ENCODE results near the gene AFF3.

Gene AFF3

DNA sequence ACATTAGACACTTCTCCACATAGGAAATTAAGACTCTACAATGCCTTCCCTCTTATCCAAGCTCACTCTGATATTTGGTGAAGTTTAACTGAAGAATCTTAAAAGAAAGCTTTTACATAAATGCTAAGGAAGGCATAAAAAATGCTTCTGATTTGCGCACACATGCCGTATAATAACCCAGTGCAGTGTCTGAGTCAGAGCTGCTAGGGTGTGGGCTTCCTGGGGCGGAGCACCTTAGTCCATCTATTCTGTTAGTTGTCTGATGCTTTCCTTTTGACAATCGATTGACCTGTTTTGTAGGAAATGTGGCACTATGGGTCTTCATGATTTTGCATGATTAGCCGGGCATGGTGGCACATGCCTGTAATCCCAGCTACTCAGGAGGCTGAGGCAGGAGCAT is 231.5 kb downstream of the AFF3 start:
- H3K4me1 ChIP-seq (ENCODE audit: control insufficient read depth, insufficient read depth, low read length) = no peaks in the 10 kb centered on the region
- H3K9me3 ChIP-seq (ENCODE audit: control insufficient read depth, low read length) = no peaks in the 10 kb centered on the region
- no peaks in the 10 kb centered on the region for H3K36me3 ChIP-seq (ENCODE audit: control insufficient read depth, insufficient read depth, low read length)
- H3K9ac ChIP-seq (ENCODE audit: low read length) = no peak overlapping the region
- H3K4me3 ChIP-seq (ENCODE audit: low read length) = no peak overlapping the region
- H3K27me3 ChIP-seq (ENCODE audit: control insufficient read depth, insufficient read depth, low read length) = no peaks in the 10 kb centered on the region

DNA sequence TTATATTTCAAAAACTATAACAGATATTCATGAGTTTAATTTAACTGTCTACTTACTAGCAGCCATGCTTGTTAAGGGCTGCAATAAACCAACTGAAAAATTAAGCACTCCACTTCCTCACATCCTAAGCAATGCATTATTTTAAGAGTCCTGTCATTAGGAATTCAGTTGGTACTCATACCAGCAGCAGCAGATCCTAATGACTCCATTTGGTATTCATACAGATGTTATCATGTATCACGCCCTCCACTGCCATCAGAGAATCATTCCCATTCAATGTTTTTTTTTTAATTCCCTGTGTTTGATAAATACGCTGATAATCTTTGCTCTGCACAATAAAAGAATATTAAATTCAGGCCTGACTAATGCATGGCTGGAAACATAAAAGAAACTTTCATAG is 236.8 kb downstream of the AFF3 start:
- no peak overlapping the region for H3K9ac ChIP-seq (ENCODE audit: low read length)
- H3K27me3 ChIP-seq (ENCODE audit: control insufficient read depth, insufficient read depth, low read length) = no peaks in the 10 kb centered on the region
- no peaks in the 10 kb centered on the region for H3K36me3 ChIP-seq (ENCODE audit: control insufficient read depth, insufficient read depth, low read length)
- H3K4me1 ChIP-seq (ENCODE audit: control insufficient read depth, insufficient read depth, low read length) = no peaks in the 10 kb centered on the region
- H3K9me3 ChIP-seq (ENCODE audit: control insufficient read depth, low read length) = no peaks in the 10 kb centered on the region
- H3K4me3 ChIP-seq (ENCODE audit: low read length) = no peak overlapping the region

DNA sequence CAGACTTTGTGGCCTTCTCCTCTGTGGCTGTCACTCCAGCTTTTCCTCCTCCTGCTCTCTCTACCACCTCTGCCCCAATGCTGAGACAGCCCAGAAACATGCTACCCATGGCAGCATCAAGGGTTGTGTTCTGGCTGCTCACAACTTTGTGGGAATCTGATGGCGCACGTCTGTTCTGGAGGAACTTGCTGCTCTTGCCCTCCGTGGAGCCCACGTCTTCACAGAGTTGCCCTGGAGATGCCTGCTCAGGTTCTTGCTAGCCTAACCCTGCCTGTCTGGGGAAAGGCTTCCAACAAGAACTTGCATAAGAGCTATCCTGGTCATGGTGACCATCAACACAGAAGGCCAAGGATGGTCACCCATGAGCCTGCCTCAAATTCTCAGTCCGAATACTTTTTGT is 237.4 kb downstream of the AFF3 start:
- no peaks in the 10 kb centered on the region for H3K9me3 ChIP-seq (ENCODE audit: control insufficient read depth, low read length)
- no peak overlapping the region for H3K9ac ChIP-seq (ENCODE audit: low read length)
- H3K36me3 ChIP-seq (ENCODE audit: control insufficient read depth, insufficient read depth, low read length) = no peaks in the 10 kb centered on the region
- H3K4me1 ChIP-seq (ENCODE audit: control insufficient read depth, insufficient read depth, low read length) = no peaks in the 10 kb centered on the region
- no peaks in the 10 kb centered on the region for H3K27me3 ChIP-seq (ENCODE audit: control insufficient read depth, insufficient read depth, low read length)
- no peak overlapping the region for H3K4me3 ChIP-seq (ENCODE audit: low read length)

DNA sequence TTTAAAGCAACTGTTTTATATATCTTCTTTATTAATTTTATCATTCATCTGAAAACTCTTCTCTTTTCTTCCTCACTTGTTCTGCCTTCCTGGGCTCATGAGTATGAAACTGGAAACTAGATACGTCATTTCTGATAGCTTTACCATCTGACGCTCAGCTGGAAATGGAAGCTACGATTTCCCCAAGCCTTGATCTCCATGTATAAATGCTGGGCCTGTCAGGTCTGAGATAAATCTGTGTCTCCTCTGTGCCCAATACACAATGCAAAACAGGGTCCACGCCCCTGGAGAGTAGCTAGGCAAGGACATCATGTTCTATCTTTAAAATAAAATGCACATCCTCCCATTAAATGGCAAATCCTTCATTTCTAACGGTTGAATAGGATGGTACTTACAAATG is 238.4 kb downstream of the AFF3 start:
- no peaks in the 10 kb centered on the region for H3K9me3 ChIP-seq (ENCODE audit: control insufficient read depth, low read length)
- H3K27me3 ChIP-seq (ENCODE audit: control insufficient read depth, insufficient read depth, low read length) = no peaks in the 10 kb centered on the region
- H3K36me3 ChIP-seq (ENCODE audit: control insufficient read depth, insufficient read depth, low read length) = no peaks in the 10 kb centered on the region

DNA sequence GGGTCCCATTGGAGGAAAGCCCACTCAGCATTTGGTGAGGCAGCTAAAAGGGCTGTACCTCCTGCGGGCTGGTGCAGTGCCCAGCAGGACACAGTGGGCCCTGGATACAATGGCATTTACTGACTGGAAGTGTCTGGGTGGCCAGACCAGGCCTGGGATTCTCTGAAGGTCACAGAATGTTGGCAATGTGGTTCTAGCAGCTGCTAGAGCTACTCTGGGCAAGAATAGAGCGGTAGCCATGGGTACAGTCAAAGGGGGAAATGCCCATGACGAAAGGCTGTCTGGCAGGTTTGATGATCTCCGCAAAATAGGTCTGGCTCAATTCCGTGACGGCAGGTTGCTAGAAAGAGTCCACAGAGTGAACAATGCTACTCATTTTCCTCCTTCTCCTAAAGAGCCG is 241.8 kb downstream of the AFF3 start:
- H3K4me1 ChIP-seq (ENCODE audit: control insufficient read depth, insufficient read depth, low read length) = no peaks in the 10 kb centered on the region
- no peaks in the 10 kb centered on the region for H3K9me3 ChIP-seq (ENCODE audit: control insufficient read depth, low read length)
- no peaks in the 10 kb centered on the region for H3K27me3 ChIP-seq (ENCODE audit: control insufficient read depth, insufficient read depth, low read length)
- H3K4me3 ChIP-seq (ENCODE audit: low read length) = no peak overlapping the region
- no peaks in the 10 kb centered on the region for H3K36me3 ChIP-seq (ENCODE audit: control insufficient read depth, insufficient read depth, low read length)
- no peak overlapping the region for H3K9ac ChIP-seq (ENCODE audit: low read length)

More for the DNA sequence above, 238.4 kb downstream of the AFF3 start:
- Histone ChIP-seq H3K4me3 (ENCODE audit: low read length) (no peak overlapping the region), H3K9ac (ENCODE audit: low read length) (no peak overlapping the region), H3K4me1 (ENCODE audit: control insufficient read depth, insufficient read depth, low read length) (no peaks in the 10 kb centered on the region)

DNA sequence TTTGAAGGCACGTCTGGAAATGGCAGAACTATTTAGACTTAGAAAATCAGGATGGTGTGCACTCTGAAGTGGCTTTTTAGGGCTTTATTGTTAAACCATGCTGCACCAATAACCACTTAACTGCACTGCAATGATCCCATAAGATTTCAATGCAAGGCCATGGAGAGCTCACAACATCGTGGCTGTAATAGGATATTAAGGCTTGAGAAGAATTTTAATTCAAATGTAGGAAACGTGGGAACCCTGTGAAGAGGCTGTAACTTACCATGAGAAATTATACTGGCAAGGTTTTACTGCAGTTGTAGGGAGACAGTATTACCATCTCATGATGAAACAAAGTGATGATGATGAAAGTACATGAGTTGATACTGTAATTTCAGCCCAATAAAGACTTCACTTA is 242.5 kb downstream of the AFF3 start:
- Histone ChIP-seq H3K36me3 (ENCODE audit: control insufficient read depth, insufficient read depth, low read length) (no peaks in the 10 kb centered on the region), H3K4me3 (ENCODE audit: low read length) (no peak overlapping the region), H3K9ac (ENCODE audit: low read length) (no peak overlapping the region), H3K9me3 (ENCODE audit: control insufficient read depth, low read length) (no peaks in the 10 kb centered on the region), H3K27me3 (ENCODE audit: control insufficient read depth, insufficient read depth, low read length) (no peaks in the 10 kb centered on the region), H3K4me1 (ENCODE audit: control insufficient read depth, insufficient read depth, low read length) (no peaks in the 10 kb centered on the region)

DNA sequence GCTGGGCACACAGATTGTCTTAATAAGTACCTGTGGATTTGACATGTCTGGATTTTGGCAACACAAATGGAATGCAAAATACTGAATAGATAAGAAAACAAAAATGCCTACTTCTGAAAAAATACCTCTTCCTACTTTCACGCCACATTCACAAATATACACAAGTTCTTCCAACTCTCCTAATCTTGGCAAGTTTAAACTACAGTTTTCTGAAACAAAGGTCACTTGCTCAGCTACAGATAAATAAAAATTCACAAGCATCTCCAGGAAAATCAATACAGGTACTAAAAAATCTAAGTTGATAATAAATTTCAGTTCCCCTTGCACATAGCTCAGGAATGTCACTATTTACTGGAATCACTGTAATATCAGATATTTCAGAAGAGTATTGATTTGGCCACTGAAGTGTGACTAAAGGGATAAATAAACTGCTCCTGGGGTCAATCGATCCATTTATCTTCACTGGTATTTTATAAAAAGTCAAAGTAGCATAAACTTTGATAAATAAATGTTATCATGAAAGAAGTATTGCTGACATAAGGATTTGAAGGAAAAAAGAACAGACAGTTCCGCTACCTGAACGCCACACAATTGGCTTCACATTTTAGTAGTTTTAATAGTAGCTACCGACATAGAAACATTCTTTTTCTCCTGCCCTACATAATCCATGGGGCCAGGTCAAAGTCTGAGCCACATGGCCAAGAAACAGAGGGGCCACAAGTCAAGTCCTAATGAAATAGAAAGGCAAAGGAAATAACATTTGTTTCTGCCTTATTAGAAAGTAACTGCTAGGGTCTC is 243.1 kb downstream of the AFF3 start:
- no peaks in the 10 kb centered on the region for H3K4me1 ChIP-seq (ENCODE audit: control insufficient read depth, insufficient read depth, low read length)
- no peak overlapping the region for H3K4me3 ChIP-seq (ENCODE audit: low read length)
- no peak overlapping the region for H3K9ac ChIP-seq (ENCODE audit: low read length)
- no peaks in the 10 kb centered on the region for H3K36me3 ChIP-seq (ENCODE audit: control insufficient read depth, insufficient read depth, low read length)
- no peaks in the 10 kb centered on the region for H3K27me3 ChIP-seq (ENCODE audit: control insufficient read depth, insufficient read depth, low read length)
- no peaks in the 10 kb centered on the region for H3K9me3 ChIP-seq (ENCODE audit: control insufficient read depth, low read length)

DNA sequence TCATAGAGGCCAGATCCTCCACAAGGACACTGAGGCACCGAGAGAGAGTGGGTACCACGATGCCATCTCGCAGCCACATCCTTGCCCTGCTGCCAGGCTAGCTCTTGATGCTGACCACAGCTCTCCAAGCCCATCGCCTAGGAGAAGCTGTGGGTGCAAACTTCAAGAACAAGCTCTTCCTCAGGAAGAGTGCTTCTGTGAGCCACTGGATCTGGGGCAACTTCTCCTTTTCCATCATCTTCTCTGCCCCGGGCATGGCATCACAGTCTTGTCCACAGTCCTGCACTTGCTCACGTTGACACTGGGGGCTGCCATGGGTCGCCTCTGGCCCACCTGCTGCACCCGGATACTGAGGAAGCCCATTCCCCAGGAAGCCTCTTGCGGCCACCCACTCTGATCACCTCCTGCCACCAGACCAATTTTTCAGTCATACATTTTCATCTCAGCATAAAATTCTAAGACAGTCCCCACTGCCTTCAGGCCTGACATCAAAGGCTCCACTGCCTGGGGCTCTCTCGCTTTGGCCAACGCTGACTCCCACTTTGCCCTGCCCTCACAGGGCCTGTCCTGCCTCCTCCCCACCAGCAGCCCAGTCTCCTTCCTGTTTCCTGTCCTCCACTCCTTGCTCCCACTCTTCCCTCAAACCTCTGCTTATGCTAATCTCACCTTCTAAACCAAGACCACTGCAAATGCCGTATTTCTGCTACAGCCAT is 243.9 kb downstream of the AFF3 start:
- no peaks in the 10 kb centered on the region for H3K36me3 ChIP-seq (ENCODE audit: control insufficient read depth, insufficient read depth, low read length)

DNA sequence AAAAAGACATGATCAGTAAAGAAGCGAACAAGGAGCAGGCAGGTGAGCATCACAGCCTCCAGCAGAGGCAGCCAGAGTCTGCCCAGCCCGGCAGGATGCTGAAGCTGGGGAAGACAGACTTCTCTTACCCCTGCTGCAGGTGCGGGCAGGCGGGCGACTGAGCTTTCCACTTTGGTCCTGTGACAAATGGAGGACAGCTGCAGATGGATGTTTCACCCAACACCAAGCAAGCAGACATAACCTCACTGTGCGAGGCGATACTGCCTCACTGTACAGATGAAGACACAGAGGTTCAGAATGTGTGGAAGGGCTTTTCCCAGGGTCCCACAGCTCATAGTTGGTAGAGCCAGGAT is 251.0 kb downstream of the AFF3 start:
- no peaks in the 10 kb centered on the region for H3K4me1 ChIP-seq (ENCODE audit: control insufficient read depth, insufficient read depth, low read length)
- no peaks in the 10 kb centered on the region for H3K27me3 ChIP-seq (ENCODE audit: control insufficient read depth, insufficient read depth, low read length)
- no peaks in the 10 kb centered on the region for H3K9me3 ChIP-seq (ENCODE audit: control insufficient read depth, low read length)
- H3K9ac ChIP-seq (ENCODE audit: low read length) = no peak overlapping the region
- no peaks in the 10 kb centered on the region for H3K36me3 ChIP-seq (ENCODE audit: control insufficient read depth, insufficient read depth, low read length)
- H3K4me3 ChIP-seq (ENCODE audit: low read length) = no peak overlapping the region

More for the DNA sequence above, 243.9 kb downstream of the AFF3 start:
- Histone ChIP-seq H3K27me3 (ENCODE audit: control insufficient read depth, insufficient read depth, low read length) (no peaks in the 10 kb centered on the region), H3K9me3 (ENCODE audit: control insufficient read depth, low read length) (no peaks in the 10 kb centered on the region), H3K4me3 (ENCODE audit: low read length) (no peak overlapping the region), H3K9ac (ENCODE audit: low read length) (no peak overlapping the region), H3K4me1 (ENCODE audit: control insufficient read depth, insufficient read depth, low read length) (no peaks in the 10 kb centered on the region)

DNA sequence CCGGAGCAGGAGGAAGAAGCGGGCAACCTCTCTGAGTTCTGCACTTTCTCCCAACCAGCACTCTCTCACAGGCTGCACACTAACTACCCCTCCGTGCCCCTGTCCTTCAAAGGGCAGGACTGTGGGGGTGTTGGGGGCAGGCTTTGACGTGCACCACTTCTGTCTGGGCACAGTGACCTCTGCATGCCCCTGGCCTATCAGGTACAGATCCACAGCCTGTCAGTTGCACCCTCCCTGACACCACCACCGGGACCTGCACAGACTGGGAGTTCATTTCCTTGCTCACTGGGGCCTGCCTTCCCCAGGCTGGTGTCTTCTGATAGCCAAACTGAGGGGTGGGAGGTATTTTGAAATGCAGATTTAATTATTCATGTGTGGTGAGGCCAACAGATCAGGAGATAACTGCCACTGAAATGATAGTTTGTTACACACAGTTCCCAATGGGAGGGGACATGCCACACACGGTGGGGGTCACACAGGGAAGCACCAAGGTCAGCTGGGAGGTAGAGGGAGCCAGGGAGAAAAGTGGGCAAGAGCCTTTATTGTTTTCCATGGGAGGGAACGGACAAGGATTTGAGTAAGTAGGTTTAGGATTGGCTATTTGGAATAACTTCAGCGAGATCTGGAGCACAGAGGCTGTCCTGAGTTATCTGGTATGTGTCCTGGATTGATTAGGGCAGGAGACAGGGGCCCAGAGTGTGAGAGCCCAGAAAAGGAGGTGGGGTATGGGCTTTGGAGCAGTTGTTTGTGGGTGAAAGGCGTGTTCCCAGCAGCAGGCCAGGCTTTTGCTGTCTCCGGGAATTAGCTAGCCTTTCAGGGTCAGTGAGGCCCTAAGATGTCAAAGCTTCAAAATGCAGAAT is 251.6 kb downstream of the AFF3 start:
- Histone ChIP-seq H3K36me3 (ENCODE audit: control insufficient read depth, insufficient read depth, low read length) (no peaks in the 10 kb centered on the region), H3K4me1 (ENCODE audit: control insufficient read depth, insufficient read depth, low read length) (no peaks in the 10 kb centered on the region), H3K9me3 (ENCODE audit: control insufficient read depth, low read length) (no peaks in the 10 kb centered on the region), H3K9ac (ENCODE audit: low read length) (no peak overlapping the region), H3K27me3 (ENCODE audit: control insufficient read depth, insufficient read depth, low read length) (no peaks in the 10 kb centered on the region), H3K4me3 (ENCODE audit: low read length) (no peak overlapping the region)

DNA sequence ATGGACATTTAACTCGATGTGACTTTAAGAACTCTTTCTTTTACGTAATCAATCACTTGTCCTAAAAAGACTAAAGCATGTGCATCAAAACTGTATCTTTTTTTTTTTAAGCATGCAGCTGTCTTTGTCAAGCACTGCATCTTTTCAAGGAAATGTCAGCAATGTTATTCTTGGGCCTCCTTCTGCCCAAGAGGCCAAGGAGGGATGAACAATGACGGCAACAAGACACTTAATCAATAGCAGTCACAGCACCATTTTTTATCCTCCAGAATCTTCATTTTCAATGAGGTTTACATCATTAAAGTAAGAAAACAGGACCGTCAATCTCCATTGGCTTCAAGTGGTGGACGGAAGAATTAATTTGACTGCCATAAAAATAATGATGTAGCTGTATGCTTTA is 253.8 kb downstream of the AFF3 start:
- Histone ChIP-seq H3K4me1 (ENCODE audit: control insufficient read depth, insufficient read depth, low read length) (no peaks in the 10 kb centered on the region), H3K27me3 (ENCODE audit: control insufficient read depth, insufficient read depth, low read length) (no peaks in the 10 kb centered on the region), H3K9me3 (ENCODE audit: control insufficient read depth, low read length) (no peaks in the 10 kb centered on the region), H3K36me3 (ENCODE audit: control insufficient read depth, insufficient read depth, low read length) (no peaks in the 10 kb centered on the region), H3K4me3 (ENCODE audit: low read length) (no peak overlapping the region), H3K9ac (ENCODE audit: low read length) (no peak overlapping the region)

DNA sequence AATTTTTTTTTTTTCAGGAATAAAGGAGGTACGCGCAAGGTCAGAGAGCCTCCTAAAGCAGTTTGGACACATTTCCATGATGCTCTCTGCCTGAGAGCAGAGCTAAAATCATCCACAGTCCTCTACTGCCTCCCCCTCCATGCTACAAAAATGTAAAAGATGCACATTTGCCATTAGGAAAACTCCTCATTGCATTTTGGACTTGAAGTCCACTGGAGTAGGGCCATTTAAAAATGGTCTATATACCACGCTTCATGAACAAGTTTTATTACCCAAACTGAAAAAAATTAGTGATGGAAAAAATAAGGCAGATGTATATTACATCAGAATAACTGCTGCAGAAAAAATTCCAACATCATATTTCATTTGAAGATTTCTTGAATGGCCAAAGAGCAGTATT is 256.0 kb downstream of the AFF3 start:
- Histone ChIP-seq H3K36me3 (ENCODE audit: control insufficient read depth, insufficient read depth, low read length) (no peaks in the 10 kb centered on the region), H3K27me3 (ENCODE audit: control insufficient read depth, insufficient read depth, low read length) (no peaks in the 10 kb centered on the region), H3K9ac (ENCODE audit: low read length) (no peak overlapping the region), H3K4me3 (ENCODE audit: low read length) (no peak overlapping the region), H3K4me1 (ENCODE audit: control insufficient read depth, insufficient read depth, low read length) (no peaks in the 10 kb centered on the region), H3K9me3 (ENCODE audit: control insufficient read depth, low read length) (no peaks in the 10 kb centered on the region)

All from mucosa of stomach (tissue), 1 donor.